SIG-M5 treated with dmso at 0.1 percent for 504 hours (cell line): Measurements from ENCODE around the gene UBALD2.
A peak's percentile ranks its signal among the peaks of the same experiment; 100 is the strongest.
"Not testable (repeated sequence)": the region's sequence is repeated elsewhere in the genome, so short reads cannot be mapped to it uniquely, and the experiment has no call there.

Experiments used
- DNase-seq: peaks from one replicate; lab custom pipeline; 2025; ENCODE audit not compliant: unreplicated experiment; lab: John Stamatoyannopoulos, UW

The UBALD2 gene

GRCh38 chr17:76265624-76266243, 586 bp downstream of the UBALD2 start:
- peak; percentile 42 for DNase-seq

DNA sequence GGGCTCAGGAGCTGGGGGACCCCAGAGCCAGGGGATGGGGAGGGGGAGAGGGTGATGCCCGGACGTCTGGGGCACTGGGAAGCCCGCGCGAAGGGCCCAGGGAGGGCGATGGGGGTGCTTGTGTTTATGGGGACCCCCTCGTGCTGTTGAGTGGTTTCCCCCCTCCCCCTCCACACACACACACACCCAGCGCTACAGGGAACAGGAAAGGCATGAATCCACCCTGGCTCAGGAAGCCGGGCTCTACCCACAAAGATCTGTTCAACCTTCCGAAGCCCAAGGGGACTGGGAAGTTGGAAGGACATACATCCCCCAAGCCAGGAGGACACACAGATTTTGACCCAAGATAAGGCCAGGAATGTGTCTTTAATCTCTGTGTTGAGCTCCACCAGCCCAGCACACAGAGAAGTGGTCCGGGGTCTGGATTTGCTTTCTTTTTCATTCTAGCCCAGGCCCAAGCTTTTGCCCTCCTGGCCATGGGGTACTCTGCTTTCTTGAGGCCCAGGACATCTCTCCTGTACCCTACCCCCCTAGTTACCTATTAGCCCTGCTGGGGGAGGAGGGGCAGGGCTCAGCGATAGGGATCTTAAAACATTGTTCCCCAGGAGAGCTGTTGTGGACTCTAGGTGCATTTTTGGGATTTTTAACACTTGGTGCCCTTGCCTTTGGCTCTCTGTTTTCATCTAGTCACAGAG, 1.2 kb downstream of the UBALD2 start:
- no peak for DNase-seq

- no peak for DNase-seq
Measured at GRCh38 chr17:76267051-76267576, 2.0 kb downstream of the UBALD2 start.

DNA sequence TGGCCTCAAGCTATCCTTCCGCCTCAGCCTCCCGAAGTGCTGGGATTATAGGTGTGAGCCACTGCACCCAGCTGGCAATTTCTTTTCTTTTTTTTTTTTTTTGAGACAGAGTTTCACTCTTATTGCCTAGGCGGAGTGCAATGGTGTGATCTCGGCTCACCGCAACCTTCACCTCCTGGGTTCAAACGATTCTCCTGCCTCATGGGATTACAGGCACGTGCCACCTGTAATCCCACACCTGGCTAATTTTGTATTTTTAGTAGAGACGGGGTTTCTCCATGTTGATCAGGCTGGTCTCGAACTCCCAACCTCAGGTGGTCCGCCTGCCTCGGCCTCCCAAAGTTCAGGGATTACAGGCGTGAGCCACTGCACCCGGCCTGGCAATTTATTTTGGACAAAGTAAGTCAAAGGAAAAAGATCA, 2.4 kb downstream of the UBALD2 start:
- DNase-seq, result not testable (repeated sequence)

GRCh38 chr17:76268015-76268749, 3.0 kb downstream of the UBALD2 start:
- DNase-seq, result peak; percentile 92

DNA sequence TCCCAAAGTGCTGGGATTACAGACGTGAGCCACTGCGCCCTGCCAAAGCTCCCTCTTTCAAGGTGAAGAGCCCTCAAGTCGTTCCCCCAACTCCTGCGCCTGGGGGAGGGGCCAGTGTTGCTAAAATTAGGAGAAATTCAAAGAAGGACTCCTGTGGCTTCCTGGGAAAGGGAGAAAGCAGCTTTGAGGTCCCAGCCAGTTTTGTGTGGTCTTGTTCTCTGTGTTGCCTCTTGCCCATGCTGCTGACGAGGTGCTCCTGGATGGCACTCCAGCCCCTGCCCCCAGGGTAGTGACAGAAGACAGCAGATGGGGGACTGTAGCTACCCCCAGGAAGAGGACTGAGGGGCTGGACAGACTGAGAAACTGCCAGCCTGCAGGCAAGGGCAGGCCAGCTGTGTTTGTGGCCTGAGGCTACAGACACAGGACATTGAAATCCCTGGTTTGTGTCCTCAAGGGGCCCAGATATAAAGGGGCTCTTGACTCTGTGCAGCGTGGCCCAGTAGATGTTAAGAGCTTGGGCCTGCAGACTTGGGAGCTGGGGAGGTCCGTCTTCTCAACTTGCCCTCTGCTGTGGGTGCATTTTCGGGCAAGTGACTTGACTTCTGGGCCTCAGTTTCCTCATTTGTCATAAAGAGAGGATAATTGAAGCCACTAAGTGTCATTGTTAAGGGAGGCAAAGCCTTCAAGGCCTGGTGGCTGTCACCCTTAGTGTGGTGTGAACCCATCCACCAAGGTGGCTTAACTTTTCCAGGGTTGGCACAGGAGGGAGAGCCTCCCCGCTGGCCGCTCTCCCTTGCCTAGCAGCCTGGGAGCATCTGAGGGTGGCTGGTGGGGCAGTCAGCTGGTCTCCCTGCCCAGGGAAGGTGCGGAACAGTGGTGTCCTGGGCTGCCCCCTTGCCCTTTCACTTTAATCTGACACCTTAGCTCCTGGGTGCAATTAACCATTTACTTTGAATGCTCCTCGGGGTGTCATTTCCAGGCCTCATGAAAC, 4.1 kb downstream of the UBALD2 start:
- DNase-seq, result no peak

DNA sequence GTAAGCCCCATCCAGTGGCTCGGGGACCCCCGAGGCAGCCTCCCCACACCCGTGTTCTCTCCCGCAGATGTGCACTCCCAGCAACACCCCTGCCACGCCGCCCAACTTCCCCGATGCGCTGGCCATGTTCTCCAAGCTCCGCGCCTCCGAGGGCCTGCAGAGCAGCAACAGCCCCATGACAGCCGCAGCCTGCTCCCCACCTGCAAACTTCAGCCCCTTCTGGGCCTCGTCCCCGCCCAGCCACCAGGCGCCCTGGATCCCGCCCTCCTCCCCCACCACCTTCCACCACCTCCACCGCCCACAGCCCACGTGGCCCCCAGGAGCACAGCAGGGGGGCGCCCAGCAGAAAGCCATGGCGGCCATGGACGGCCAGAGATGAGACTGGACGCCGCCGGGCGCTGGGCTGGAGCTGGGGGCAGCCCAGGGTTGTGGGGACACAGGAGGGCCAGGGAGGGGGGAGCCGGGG, 5.0 kb downstream of the UBALD2 start:
- no peak for DNase-seq

GRCh38 chr17:76270770-76271668, 5.9 kb downstream of the UBALD2 start:
- DNase-seq, result no peak

GRCh38 chr17:76271669-76272540, 6.8 kb downstream of the UBALD2 start:
- no peak for DNase-seq

GRCh38 chr17:76272541-76273444, 7.6 kb downstream of the UBALD2 start:
- DNase-seq, result no peak

DNA sequence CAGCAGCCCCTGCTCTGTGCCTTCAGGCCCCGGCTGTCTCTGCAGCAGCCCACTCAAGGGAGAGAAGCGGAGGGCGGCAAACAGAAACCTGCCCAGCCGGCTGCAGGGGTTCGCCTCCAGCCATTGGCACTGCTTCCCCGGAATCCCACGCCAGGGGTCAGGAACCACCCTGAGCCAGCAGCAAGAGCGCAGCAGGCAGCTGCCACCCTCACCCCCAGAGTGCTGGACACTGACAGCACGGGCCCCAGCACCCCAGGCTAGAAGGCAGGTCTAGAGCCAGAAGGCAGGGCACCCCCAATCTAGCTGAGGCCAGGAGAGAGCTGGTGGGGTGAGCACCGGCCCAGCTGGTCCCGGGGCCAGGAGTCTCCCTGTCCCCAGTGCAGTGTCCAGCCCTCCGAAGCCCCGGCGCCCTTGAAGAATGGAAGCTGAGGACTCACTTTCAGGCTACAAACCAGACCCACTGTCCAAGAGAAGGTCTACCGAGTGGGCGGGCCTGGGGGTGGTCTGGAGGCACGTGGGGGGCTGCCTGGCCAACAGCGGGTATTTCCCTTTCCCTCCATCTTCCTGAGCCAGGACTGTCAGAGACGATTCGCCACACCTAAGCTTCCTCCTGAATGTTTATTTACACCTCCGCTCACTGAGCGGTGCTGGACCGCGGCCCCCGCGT, 8.4 kb downstream of the UBALD2 start:
- DNase-seq, result no peak

DNA sequence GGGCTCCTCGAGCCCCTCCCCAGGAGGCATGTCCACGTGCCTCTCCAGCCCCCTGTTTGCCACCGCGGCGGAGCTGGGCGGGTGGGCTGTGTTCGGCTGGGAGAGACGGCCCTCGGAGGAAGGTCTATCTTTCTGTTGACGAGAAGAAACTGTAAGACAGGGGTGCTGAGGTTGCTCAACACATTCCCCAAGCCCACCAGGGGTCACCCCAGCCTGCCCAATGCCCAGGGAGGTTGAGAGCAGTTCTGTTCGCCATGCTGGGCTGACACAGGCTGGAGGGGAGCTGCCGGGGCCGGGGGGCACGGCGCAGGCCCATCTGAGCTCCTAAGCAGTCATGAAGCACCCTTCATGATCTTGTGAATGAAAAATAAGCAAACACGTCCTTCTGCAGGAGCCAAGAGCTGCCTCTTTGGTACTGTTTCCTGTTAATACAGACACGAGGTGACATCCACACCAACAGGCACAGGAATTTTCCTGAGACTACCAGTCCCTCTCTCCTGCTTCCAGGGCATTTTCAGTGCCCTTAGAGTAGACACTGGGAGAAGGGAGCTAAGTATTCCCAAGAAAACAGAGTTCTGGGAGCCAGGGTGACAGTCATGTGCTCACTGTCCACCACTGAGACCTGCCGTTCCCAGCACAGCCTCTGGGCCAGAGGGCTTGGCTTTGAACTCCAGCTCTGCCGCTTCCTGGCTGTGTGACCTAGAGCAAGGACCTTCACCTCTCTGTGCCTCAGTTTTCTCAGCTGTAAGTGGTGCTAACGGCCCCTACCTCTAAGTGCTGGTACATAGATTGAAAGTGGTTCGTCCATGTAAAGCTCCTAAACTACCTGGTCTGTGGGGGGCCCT, 9.2 kb downstream of the UBALD2 start:
- no peak for DNase-seq

DNA sequence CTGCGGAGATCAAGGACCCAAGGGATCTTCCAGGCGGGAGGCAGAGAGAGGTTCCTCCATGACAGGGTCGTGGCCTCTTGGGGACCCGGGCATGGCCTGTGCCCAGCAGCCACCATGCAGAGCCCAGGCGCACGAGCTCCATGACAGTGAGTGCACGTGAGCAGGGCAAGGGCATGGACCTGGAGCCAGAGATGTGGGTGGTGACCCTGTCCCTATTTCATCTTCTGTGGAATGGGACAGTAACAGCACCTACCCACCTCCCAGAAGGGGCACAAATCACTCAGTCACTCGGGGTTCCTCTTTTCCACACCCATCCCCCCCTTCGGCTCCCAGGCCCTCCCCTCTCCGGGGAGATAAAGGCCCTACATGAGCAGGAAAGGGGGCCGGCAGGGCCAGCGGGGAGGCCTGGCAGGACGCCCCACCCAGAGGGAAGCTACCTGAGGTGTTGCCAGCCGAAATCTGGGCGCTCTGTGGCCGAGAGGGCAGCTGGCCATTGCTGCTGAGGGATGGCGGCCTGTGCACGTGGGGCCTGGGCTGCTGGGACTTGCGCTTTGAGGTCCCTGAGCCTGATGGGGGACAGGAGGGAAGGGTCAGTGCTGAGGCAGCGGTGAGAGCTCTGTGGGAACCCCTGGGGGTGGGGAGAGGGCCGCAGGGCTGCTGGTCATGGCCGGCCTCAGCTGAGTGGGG, 10.4 kb downstream of the UBALD2 start:
- no peak for DNase-seq

GRCh38 chr17:76276069-76276431, 10.9 kb downstream of the UBALD2 start:
- DNase-seq, result no peak

DNA sequence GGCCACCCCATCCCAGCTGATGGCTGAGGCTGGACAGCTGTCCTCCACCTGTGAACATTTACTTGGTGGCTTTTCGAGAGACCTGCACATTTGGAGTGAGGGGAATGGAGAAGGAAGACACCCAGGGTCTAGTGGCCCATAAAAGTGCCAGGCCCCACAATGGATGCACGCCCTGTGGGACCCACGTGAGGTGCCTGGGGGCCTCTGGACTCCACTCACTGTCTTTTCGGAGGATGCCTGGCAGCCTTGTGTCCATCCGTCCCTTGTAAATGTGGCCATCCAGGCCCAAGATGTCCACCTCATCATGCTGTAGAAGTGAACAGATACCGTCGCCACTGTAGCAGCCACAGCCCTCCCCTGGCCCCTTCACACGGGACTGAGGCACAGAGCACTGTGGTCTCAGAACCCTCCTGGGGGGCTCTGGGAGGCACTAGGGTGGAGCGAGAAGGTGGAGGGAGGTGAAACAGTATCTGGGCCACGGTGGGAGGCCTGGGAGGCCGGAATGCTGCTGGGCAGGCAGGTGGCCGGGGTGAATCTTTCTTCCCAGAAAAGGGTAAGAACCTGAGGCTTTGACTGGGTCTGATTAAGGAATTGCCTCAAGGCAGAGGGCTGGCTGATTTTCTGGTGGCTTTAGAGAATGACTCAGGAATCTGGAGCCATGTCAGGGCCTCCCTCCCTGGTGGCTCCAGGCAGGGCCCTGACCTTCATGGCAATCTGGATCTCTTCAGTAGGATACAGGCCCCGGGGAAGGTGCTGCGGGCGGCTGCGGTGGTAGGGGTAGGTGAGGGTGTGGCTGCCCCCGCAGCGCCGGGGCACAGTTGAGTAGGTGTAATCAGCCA, 11.5 kb downstream of the UBALD2 start:
- DNase-seq, result no peak
